HEK293 (cell line): ENCODE data around the gene CCT3.

Source experiments
- CTCF ChIA-PET: fragments of 350-600 bp; formaldehyde crosslinking; extraction: SDS; loops from one replicate; lab custom pipeline; 2021; ENCODE audit warnings: antibody characterized with exemption; lab: Yijun Ruan, JAX
- POLR2A ChIA-PET: fragments of 300-600 bp; formaldehyde crosslinking; extraction: SDS; loops from one replicate; lab custom pipeline; 2020; ENCODE audit warnings: antibody characterized with exemption, inconsistent platforms; lab: Yijun Ruan, JAX
- H3K27ac ChIP-seq: fragments of 200-500 bp; sonication (Bioruptor generic); 2 replicates; pipeline ENCODE4 v1.5.1; 2014; ENCODE audit warnings: low read depth, low read length, control low read depth, inconsistent platforms; ENCODE audit errors: extremely low read depth
- H3K36me3 ChIP-seq, 2 experiments: fragments of 200-500 bp in 1 of 2; sonication (Bioruptor generic) in 1 of 2; 1 replicate in 1 of 2; 2 replicates in 1 of 2; pipeline ENCODE4 v1.5.1; 2014 to 2017; ENCODE audit warnings: inconsistent platforms in 2 of 2, low read length in 2 of 2; ENCODE audit not compliant: control insufficient read depth in 2 of 2, insufficient read depth in 1 of 2
- H3K4me1 ChIP-seq: fragments of 200-500 bp; sonication (Bioruptor generic); 2 replicates; pipeline ENCODE4 v1.5.1; 2014; ENCODE audit warnings: mild to moderate bottlenecking, low read length, inconsistent platforms; ENCODE audit not compliant: control insufficient read depth, insufficient read depth
- H3K4me3 ChIP-seq: 2 replicates; pipeline ENCODE4 v1.5.1; 2011; ENCODE audit warnings: low read depth, mild to moderate bottlenecking, control low read depth, low read length, moderate library complexity
- H3K9me3 ChIP-seq: fragments of 200-500 bp; sonication (Bioruptor generic); 2 replicates; pipeline ENCODE4 v1.5.1; 2014; ENCODE audit warnings: low read depth, low read length, inconsistent platforms; ENCODE audit not compliant: control insufficient read depth, insufficient read depth
- BCL11A ChIP-seq: fragments of 450-650 bp; formaldehyde crosslinking; IDR thresholded peaks from 2 replicates; pipeline ENCODE4 v1.5.1; 2016; ENCODE audit warnings: low read depth, missing biosample characterization, missing genetic modification characterization
- EGR2 ChIP-seq: fragments of 450-650 bp; formaldehyde crosslinking; IDR thresholded peaks from 2 replicates; pipeline ENCODE4 v1.5.1; 2016; ENCODE audit warnings: low read depth, missing biosample characterization, missing genetic modification characterization
- GLI4 ChIP-seq: fragments of 450-650 bp; formaldehyde crosslinking; IDR thresholded peaks from 2 replicates; pipeline ENCODE4 v1.5.1; 2016; ENCODE audit warnings: missing biosample characterization, missing genetic modification characterization
- SCRT2 ChIP-seq: fragments of 450-650 bp; formaldehyde crosslinking; IDR thresholded peaks from 2 replicates; pipeline ENCODE4 v1.5.1; 2016; ENCODE audit warnings: missing biosample characterization, missing genetic modification characterization
- TCF7L2 ChIP-seq: IDR thresholded peaks from 2 replicates; pipeline ENCODE4 v1.6.1; 2011; ENCODE audit warnings: low read depth, mild to moderate bottlenecking, inconsistent platforms, low read length, moderate library complexity, borderline replicate concordance
- WT1 ChIP-seq: fragments of 450-650 bp; formaldehyde crosslinking; IDR thresholded peaks from 2 replicates; pipeline ENCODE4 v1.5.1; 2016; ENCODE audit warnings: missing biosample characterization, missing genetic modification characterization
- ZBTB1 ChIP-seq: fragments of 450-650 bp; formaldehyde crosslinking; IDR thresholded peaks from 2 replicates; pipeline ENCODE4 v1.5.1; 2016; ENCODE audit warnings: missing biosample characterization, missing genetic modification characterization
- ZBTB17 ChIP-seq: fragments of 450-650 bp; formaldehyde crosslinking; IDR thresholded peaks from 2 replicates; pipeline ENCODE4 v1.5.1; 2016; ENCODE audit warnings: missing biosample characterization, missing genetic modification characterization
- ZBTB21 ChIP-seq: fragments of 450-650 bp; formaldehyde crosslinking; IDR thresholded peaks from 2 replicates; pipeline ENCODE4 v1.5.1; 2017; ENCODE audit warnings: missing biosample characterization, missing genetic modification characterization
- ZFP3 ChIP-seq: fragments of 450-650 bp; formaldehyde crosslinking; IDR thresholded peaks from 2 replicates; pipeline ENCODE4 v1.5.1; 2016; ENCODE audit warnings: low read depth, missing biosample characterization, missing genetic modification characterization
- ZNF121 ChIP-seq: fragments of 450-650 bp; formaldehyde crosslinking; IDR thresholded peaks from 2 replicates; pipeline ENCODE4 v1.5.1; 2016; ENCODE audit warnings: missing biosample characterization, missing genetic modification characterization
- ZNF133 ChIP-seq: fragments of 450-650 bp; formaldehyde crosslinking; IDR thresholded peaks from 2 replicates; pipeline ENCODE4 v1.5.1; 2016; ENCODE audit warnings: missing biosample characterization, missing genetic modification characterization
- ZNF175 ChIP-seq: fragments of 450-650 bp; formaldehyde crosslinking; IDR thresholded peaks from 2 replicates; pipeline ENCODE4 v1.5.1; 2016; ENCODE audit warnings: missing biosample characterization, missing genetic modification characterization
- ZNF302 ChIP-seq: fragments of 450-650 bp; formaldehyde crosslinking; IDR thresholded peaks from 2 replicates; pipeline ENCODE4 v1.5.1; 2016; ENCODE audit warnings: missing biosample characterization, missing genetic modification characterization, low read depth
- ZNF501 ChIP-seq: fragments of 450-650 bp; formaldehyde crosslinking; IDR thresholded peaks from 2 replicates; pipeline ENCODE4 v1.5.1; 2016; ENCODE audit warnings: missing biosample characterization, missing genetic modification characterization
- ZNF518A ChIP-seq: fragments of 450-650 bp; formaldehyde crosslinking; conservative IDR thresholded peaks from 2 replicates; pipeline ENCODE4 v1.5.1; 2016; ENCODE audit warnings: low read depth, missing biosample characterization, missing genetic modification characterization
- ZNF704 ChIP-seq: fragments of 450-650 bp; formaldehyde crosslinking; IDR thresholded peaks from 2 replicates; pipeline ENCODE4 v1.5.1; 2016; ENCODE audit warnings: missing biosample characterization, missing genetic modification characterization
- ZSCAN18 ChIP-seq: fragments of 450-650 bp; formaldehyde crosslinking; IDR thresholded peaks from 2 replicates; pipeline ENCODE4 v1.5.1; 2016; ENCODE audit warnings: missing biosample characterization, missing genetic modification characterization

The CCT3 gene

GRCh38 chr1:156372876-156373275 lies 34.8 kb upstream of the CCT3 start:
- TF ChIP-seq ZBTB17 (no peak), SCRT2 (tag by site-specific recombination) (peak; percentile 78), ZFP3 (tag by site-specific recombination) (no peak)
- no peak overlapping the region for H3K27ac ChIP-seq
- ChIA-PET POLR2A (no interaction called here), CTCF (interaction anchor here (0.8 to 5.7 kb wide), 5 partner anchors 8 to 287 kb away, joined by 3 to 51 read pairs (median 4); no protein-coding TSS in a partner anchor)
- no peak overlapping the region for H3K4me3 ChIP-seq
- no peaks in the 10 kb centered on the region for H3K36me3 ChIP-seq
- H3K9me3 ChIP-seq = no peaks in the 10 kb centered on the region
- H3K4me1 ChIP-seq = no peaks in the 10 kb centered on the region

GRCh38 chr1:156372265-156372586 lies 34.1 kb upstream of the CCT3 start:
- ChIA-PET CTCF (interaction anchor here (1.2 to 5.7 kb wide), 4 partner anchors 9 to 74 kb away, joined by 4 to 34 read pairs (median 8); no protein-coding TSS in a partner anchor), POLR2A (no interaction called here)
- no peak overlapping the region for H3K4me3 ChIP-seq
- H3K27ac ChIP-seq = no peak overlapping the region
- no peaks in the 10 kb centered on the region for H3K9me3 ChIP-seq
- no peak for TF ChIP-seq WT1 (tag by site-specific recombination)
- TF ChIP-seq ZNF133 (tag by site-specific recombination) = no peak
- no peak for TF ChIP-seq ZBTB1
- no peak for TF ChIP-seq ZNF518A (tag by site-specific recombination)
- TF ChIP-seq ZSCAN18 (tag by site-specific recombination) = no peak
- TF ChIP-seq ZNF121 = no peak
- TF ChIP-seq BCL11A (tag by site-specific recombination) = no peak
- no peaks in the 10 kb centered on the region for H3K4me1 ChIP-seq
- H3K36me3 ChIP-seq = no peaks in the 10 kb centered on the region

GRCh38 chr1:156371553-156372264 lies 33.6 kb upstream of the CCT3 start:
- Histone ChIP-seq H3K4me3 (no peak overlapping the region), H3K36me3 (no peaks in the 10 kb centered on the region), H3K9me3 (no peaks in the 10 kb centered on the region), H3K4me1 (no peaks in the 10 kb centered on the region), H3K27ac (no peak overlapping the region)
- POLR2A ChIA-PET = no interaction called here
- CTCF ChIA-PET = interaction anchor here (0.8 to 5.7 kb wide), 6 partner anchors 9 to 74 kb away, joined by 3 to 34 read pairs (median 6); no protein-coding TSS in a partner anchor
- TF ChIP-seq ZNF302 (tag by site-specific recombination) (no peak), ZNF704 (no peak), ZNF501 (tag by site-specific recombination) (no peak), TCF7L2 (no peak), ZNF175 (no peak), EGR2 (tag by site-specific recombination) (0 out of 2 replicates have a peak, but pooled peaks have one; percentile 7), ZBTB21 (tag by site-specific recombination) (no peak), GLI4 (tag by site-specific recombination) (no peak)
